GM04504 (cell line): ENCODE results near the gene ZNF630.
"Not testable (repeated sequence)": the region's sequence is repeated elsewhere in the genome, so short reads cannot be mapped to it uniquely, and the experiment has no call there.

Experiments
- DNase-seq: peaks from one replicate; pipeline ENCODE4 v3.0.0-alpha.2; 2012; ENCODE audit warnings: low read depth

The ZNF630 gene

DNA sequence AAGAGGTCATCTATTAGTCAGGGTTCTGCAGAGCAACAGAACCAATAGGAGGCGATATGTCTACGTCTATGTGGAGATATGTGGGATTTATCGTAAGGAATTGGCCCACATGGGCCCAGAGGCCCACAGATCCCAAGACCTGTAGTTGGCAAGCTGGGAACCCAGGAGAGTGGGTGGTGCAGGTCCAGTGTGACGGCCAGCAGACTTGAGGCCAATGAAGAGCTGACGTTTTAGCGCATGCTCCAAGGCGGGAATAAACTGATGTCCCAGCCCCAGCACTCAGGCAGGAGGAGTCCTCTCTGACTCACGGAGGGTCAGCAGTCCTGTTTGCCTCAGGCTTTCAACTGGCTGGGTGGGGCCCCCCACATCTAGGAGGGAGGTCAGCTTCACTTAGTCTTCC, 43.3 kb downstream of the ZNF630 start:
- DNase-seq: no peak

DNA sequence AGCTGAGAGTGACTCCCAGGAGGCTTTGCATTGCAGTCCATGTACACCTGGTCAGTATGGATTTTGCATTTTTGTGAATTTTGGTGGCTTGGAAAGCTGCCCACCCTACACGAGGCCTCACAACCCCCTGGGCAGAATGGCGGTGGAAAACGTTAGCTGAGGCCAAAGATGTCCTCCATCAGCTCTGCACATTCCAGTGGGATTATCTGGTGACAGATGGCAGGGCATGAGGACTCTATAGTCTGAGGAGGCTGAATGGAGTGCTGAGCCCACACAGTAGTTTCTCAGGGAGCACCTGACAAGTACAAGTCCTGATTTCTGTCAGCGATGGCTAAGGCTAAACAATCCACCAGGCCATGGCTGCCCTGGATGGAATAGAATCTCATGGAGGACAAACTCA, 43.9 kb downstream of the ZNF630 start:
- DNase-seq: not testable (repeated sequence)

DNA sequence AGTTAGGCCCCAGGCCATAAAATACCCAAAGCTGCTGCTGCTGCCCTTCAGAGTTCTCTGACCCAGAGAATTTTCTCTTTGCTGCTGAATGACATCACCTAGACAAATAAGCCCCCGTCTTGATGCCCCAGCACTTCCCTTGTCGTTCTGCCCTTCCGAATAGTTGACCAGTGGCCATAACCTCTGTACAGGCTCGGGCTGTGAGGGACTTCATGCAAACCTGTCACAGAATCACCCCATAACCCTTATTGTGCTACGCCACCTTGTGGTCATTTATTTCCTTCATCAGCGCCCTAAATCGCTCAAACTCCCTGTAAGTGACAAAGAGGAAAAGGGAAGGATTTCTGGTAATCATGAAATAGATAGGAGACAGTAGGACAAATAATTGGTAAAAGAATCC, 45.9 kb downstream of the ZNF630 start:
- DNase-seq: peak; percentile 27

DNA sequence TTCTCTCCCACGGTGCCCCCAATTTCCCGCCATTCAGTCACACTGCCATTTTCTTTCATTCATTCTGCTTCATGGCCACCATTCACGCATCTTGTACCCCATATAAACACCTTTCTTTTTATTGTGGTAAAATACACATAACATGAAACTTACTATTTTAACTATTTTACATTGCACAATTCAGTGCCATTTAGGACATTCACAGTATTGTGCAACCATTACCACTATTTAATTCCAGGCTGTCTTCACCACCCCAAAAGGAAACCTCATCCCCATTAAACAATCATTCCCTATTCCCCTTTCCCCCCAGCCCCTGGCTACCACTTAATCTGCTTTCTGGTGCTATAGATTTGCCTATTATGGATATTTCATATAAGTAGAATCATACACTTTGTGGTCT, 48.7 kb downstream of the ZNF630 start:
- no peak for DNase-seq

DNA sequence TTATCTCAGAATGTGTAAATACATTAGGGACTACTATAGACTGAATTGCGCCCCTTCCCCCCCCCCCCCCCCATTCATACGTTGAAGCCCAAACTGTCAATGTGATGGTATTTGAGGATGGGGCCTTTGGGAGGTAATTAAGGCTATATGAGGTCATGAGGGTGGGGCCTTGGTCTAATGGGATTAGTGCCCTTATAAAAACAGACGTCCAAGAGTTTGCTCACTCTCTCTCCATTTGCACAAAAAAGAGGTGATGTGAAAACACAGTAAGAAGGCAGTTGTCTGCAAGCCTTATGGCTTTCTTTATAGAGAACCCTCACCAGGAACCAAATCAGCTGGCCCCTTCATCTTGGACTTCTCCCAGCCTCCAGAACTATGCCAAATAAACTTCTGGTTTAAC, 49.3 kb downstream of the ZNF630 start:
- DNase-seq: no peak

DNA sequence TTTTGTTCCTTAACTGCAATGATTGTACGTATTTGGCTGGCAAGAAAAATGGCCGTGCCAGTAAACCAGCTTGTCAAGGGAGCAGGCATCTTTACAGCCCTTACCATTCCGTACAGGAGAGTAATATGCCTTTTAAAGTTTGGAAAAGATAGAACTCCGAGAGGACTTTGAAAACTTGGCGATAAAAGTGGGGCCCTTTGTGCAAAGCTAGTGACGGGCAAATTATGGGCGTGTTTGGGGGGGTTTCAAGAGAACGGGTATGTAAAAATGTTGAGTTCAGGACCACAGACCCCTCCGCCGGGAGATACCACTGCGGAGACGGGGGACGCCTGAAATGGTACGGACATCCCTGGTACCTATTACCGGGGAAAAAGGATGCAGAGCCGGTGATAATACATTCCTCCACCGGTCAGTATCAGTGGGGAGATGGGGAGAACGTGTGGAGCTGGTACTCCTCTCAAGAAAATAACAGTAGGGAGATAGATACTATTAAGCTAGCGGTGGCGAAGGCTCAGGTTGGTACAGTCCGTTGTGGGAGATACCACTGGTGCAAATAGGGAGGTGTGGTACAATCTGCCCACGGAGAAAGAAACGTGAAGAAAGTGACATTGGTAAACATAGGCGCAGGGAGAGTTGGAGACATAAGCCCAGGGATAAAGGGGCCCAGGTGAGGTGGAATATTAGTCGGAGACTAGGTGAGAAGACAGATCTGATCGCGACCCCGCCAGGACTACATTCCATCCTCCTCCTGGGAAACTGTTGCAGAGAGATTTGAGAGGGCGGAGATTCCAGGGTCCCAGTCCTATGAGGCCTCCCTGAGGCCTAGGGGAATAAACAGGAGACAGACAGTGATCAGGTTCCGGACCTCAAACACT, 50.2 kb downstream of the ZNF630 start:
- DNase-seq: peak; percentile 66

DNA sequence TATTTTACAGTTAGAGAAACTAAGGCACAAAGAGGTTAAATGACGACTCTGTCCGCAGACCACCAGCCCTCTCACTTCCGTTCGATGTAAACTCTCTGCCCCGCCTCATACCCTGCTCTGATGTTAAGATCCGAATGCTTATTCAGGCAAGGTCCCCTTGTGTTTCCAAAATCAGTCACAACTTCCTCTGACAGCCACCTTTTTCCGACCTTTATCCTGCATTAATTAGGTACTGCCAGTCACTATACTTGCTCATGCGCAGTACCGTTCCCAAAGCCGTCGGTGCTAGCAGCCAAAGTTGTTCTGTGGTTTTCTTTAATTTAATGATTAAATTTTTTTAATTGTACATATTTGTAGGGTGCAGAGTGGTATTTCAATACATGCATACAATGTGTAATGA, 51.0 kb downstream of the ZNF630 start:
- DNase-seq: not testable (repeated sequence)

DNA sequence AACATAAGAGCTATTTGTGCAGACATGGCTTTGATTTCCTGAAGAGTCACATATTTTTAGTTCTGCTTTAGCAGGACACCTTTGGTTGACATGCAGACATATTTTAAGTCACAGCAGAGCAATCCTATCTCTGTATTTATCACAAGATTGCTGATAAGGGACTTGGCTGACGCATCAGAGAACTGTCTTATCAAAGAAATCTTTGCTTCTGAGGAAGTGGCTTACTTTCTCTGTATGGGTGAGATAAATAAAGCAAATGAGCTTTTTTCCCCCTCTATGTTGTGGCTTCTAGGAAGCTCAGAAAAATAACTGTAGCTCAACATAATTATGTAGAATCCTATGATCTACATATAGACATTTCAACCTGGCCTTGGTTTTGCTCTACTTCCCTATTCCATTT, 51.5 kb downstream of the ZNF630 start:
- not testable (repeated sequence) for DNase-seq

DNA sequence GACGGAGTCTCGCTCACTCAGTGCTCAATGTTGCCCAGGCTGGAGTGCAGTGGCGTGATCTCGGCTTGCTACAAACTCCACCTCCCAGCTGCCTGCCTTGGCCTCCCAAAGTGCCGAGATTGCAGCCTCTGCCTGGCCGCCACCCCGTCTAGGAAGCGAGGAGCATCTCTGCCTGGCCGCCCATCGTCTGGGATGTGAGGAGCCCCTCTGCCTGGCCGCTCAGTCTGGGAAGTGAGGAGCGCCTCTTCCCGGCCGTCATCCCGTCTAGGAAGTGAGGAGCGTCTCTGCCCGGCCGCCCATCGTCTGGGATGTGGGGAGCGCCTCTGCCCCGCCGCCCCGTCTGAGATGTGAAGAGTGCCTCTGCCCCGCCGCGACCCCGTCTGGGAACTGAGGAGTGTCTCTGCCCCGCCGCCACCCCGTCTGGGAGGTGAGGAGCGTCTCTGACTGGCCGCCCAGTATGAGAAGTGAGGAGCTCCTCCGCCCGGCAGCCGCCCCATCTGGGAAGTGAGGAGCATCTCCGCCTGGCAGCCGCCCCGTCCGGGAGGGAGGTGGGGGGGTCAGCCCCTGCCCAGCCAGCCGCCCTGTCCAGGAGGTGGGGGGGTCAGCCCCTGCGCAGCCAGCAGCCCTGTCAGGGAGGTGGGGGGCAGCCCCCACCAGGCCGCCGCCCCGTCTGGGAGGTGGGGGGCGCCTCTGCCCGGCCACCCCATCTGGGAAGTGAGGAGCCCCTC, 54.7 kb downstream of the ZNF630 start:
- not testable (repeated sequence) for DNase-seq

DNA sequence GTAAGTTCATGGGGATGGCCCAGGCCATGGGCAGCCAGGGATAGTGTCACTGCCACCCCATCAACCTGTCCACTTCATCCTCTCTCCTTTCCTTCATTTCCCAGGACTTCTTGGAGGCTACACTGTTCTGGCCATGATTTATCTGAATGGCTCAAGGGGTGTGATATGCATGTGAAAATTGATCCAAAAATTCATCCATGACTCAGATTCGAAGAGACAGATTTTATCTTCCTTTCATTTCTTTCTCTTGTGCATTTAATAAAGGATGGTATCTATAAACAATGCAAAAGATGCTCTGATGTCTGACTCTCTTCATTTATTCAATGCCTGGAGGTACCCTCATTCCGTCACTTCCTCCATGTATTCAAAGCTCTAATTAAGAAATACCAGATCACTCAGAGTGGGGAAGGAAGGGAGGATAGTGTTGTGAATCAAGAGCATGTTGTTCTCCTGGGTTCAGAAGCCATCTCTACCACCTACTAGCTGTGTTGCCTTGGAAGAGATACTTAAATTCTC, 61.9 kb downstream of the ZNF630 start:
- DNase-seq: not testable (repeated sequence)
